A673 (cell line): Measurements from ENCODE around the gene RAB11A. TPM values are rescaled to one million over a fixed set of nuclear protein-coding genes. Genes with fewer than 3 reads are reported as not detected.

ENCODE experiments used
- BruUV-seq: library from RNA; stranded (reverse); fragments of 400-500 nt; replicated peaks from 2 replicates; lab custom pipeline; 2021; lab: Mats Ljungman, UMichigan
- CTCF ChIA-PET: fragments of 300-600 bp; sonication (Branson Sonifier 250); formaldehyde crosslinking; loops from one replicate; lab custom pipeline; 2022; ENCODE audit warnings: antibody characterized with exemption; lab: Charles Lee
- POLR2A ChIA-PET: fragments of 300-600 bp; sonication (Branson Sonifier 250); formaldehyde crosslinking; loops from one replicate; lab custom pipeline; 2022; ENCODE audit warnings: antibody characterized with exemption; ENCODE audit not compliant: low non-redundant PET; lab: Charles Lee
- DNase-seq: peaks from one replicate; pipeline ENCODE4 v3.0.0-alpha.2; 2015; ENCODE audit warnings: low spot score
- H3K27ac ChIP-seq: fragments of 200-600 bp; sonication (generic); 2 replicates; pipeline ENCODE4 v1.5.1; 2016; ENCODE audit warnings: mixed run types, low read depth, mild to moderate bottlenecking, mixed read lengths, antibody characterized with exemption, low read length; ENCODE audit not compliant: poor library complexity, severe bottlenecking
- H3K27me3 ChIP-seq: fragments of 200-600 bp; sonication (generic); replicated peaks from 2 replicates; pipeline ENCODE4 v1.6.1; 2017; ENCODE audit warnings: mixed run types, low read depth, mild to moderate bottlenecking, mixed read lengths, antibody characterized with exemption, low read length; ENCODE audit not compliant: insufficient read depth, poor library complexity
- H3K36me3 ChIP-seq: fragments of 200-600 bp; sonication (generic); 2 replicates; pipeline ENCODE4 v1.6.1; 2016; ENCODE audit warnings: mixed run types, mild to moderate bottlenecking, mixed read lengths, antibody characterized with exemption, low read length; ENCODE audit not compliant: insufficient read depth, poor library complexity, severe bottlenecking
- H3K4me1 ChIP-seq: fragments of 200-600 bp; sonication (generic); 2 replicates; pipeline ENCODE4 v1.6.1; 2017; ENCODE audit warnings: mixed run types, mild to moderate bottlenecking, mixed read lengths, antibody characterized with exemption, low read length; ENCODE audit not compliant: insufficient read depth, poor library complexity, severe bottlenecking
- H3K4me3 ChIP-seq: fragments of 200-600 bp; sonication (generic); 2 replicates; pipeline ENCODE4 v1.5.1; 2016; ENCODE audit warnings: low read depth, mixed run types, mild to moderate bottlenecking, mixed read lengths, low read length; ENCODE audit not compliant: poor library complexity, severe bottlenecking
- H3K9me3 ChIP-seq: fragments of 200-600 bp; sonication (generic); 2 replicates; pipeline ENCODE4 v1.6.1; 2016; ENCODE audit warnings: mixed run types, low read depth, mild to moderate bottlenecking, mixed read lengths, antibody characterized with exemption, low read length; ENCODE audit not compliant: poor library complexity, severe bottlenecking
- CTCF ChIP-seq: fragments of 300-800, 200-600 bp; sonication (generic); conservative IDR thresholded peaks from 2 replicates; pipeline ENCODE4 v1.5.1; 2017; ENCODE audit warnings: low read depth, mild to moderate bottlenecking, antibody characterized with exemption, low read length, moderate library complexity, mixed read lengths
- EZH2 ChIP-seq: fragments of 200-600 bp; sonication (generic); IDR thresholded peaks from 2 replicates; pipeline ENCODE4 v1.6.1; 2017; ENCODE audit warnings: borderline replicate concordance, low read depth, mild to moderate bottlenecking, mixed read lengths, antibody characterized with exemption, low read length; ENCODE audit not compliant: poor library complexity, severe bottlenecking
- intact Hi-C: fragments of 100-400 bp; cut with micrococcal nuclease; formaldehyde crosslinking; loops from one replicate; pipeline ENCODE4 v1.10.0; 2022; ENCODE audit not compliant: unreplicated experiment
- total RNA-seq: library from RNA; stranded (reverse); gene quantifications from 2 replicates; pipeline ENCODE4 v1.2.3, GENCODE V29; 2021

The RAB11A gene
- total RNA-seq, 1 experiment from 2014 or later: 227 TPM

GRCh38 chr15:65918945-65919344, 49.7 kb downstream of the RAB11A start:
- TF ChIP-seq CTCF (no peak), EZH2 (no peak)
- Histone ChIP-seq H3K36me3 (no peaks in the 10 kb centered on the region), H3K27me3 (no peaks in the 10 kb centered on the region), H3K9me3 (no peaks in the 10 kb centered on the region), H3K4me1 (no peaks in the 10 kb centered on the region), H3K27ac (no peak overlapping the region), H3K4me3 (no peak overlapping the region)
- no TSS peak for BruUV-seq
- ChIA-PET CTCF (no interaction called here), POLR2A (interaction anchor here (0.6 kb wide), 1 partner anchor 1608 kb away, joined by 3 read pairs; no protein-coding TSS in a partner anchor)
- intact Hi-C loops: no loop called here
- DNase-seq: no peak

- CTCF ChIA-PET: no interaction called here
- POLR2A ChIA-PET: no interaction called here
- Histone ChIP-seq H3K36me3 (no peaks in the 10 kb centered on the region), H3K4me3 (no peak overlapping the region), H3K9me3 (no peaks in the 10 kb centered on the region), H3K27ac (no peak overlapping the region), H3K4me1 (no peaks in the 10 kb centered on the region), H3K27me3 (no peaks in the 10 kb centered on the region)
- no peak for DNase-seq
- intact Hi-C loops: no loop called here
- TF ChIP-seq EZH2 (no peak), CTCF (no peak)
- BruUV-seq: no TSS peak
Observed at GRCh38 chr15:65919353-65919752, 50.1 kb downstream of the RAB11A start.

DNA sequence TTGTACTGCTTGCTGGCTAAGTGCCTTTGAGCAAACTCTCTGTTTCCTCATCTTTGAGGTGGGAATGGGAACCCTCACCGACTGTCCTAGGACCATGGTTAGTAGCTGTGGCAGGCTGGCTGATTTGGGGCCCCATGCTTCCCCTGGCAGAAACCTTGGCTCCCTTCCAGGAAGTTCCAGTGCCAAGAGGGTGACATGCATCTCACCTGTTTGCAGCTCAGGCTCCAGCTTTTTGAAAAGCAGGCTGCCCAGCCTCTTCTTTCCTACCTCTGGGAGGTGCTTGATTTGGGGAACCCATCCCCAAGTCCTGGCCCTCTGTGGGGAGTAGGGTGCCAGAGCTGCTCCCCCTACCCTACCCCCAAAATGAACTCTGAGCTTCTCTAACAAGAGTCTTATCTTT, 50.8 kb downstream of the RAB11A start:
- no peak for TF ChIP-seq EZH2
- ChIA-PET POLR2A (no interaction called here), CTCF (no interaction called here)
- no peak for DNase-seq
- BruUV-seq: no TSS peak
- Histone ChIP-seq H3K36me3 (no peaks in the 10 kb centered on the region), H3K4me3 (no peak overlapping the region), H3K4me1 (no peaks in the 10 kb centered on the region), H3K27me3 (no peaks in the 10 kb centered on the region), H3K27ac (no peak overlapping the region), H3K9me3 (no peaks in the 10 kb centered on the region)
- intact Hi-C loops: no loop called here

DNA sequence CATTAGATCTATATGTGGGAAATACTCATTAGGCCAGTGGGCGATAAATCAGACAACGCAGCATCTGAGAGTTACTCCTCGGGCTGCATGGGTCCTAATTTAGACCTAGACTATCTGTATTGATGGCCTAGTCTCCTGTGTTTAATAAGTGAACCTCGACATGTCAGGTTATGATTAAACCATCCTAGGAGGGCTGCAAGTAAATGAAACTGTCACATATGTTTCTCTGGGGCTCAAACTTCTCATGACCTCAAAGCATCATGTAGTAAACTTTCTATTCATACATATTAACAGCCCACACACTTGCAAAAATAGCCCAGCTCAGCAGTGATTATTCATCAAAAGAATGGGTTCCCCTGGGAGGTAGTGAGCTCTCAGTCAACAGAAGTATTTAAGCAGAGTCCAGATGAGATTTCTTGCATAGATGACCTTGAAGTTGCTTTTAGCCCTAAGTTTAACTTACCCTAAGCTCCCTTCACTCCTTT, 51.6 kb downstream of the RAB11A start:
- H3K4me1 ChIP-seq: no peaks in the 10 kb centered on the region
- H3K27me3 ChIP-seq: no peaks in the 10 kb centered on the region
- H3K36me3 ChIP-seq: no peaks in the 10 kb centered on the region
- BruUV-seq: no TSS peak
- TF ChIP-seq EZH2 (no peak), CTCF (no peak)
- no peak for DNase-seq
- intact Hi-C loops: no loop called here
- ChIA-PET POLR2A (no interaction called here), CTCF (no interaction called here)
- H3K27ac ChIP-seq: no peak overlapping the region
- no peaks in the 10 kb centered on the region for H3K9me3 ChIP-seq
- H3K4me3 ChIP-seq: no peak overlapping the region
